ENCODE data around the gene TEX30.

DNA sequence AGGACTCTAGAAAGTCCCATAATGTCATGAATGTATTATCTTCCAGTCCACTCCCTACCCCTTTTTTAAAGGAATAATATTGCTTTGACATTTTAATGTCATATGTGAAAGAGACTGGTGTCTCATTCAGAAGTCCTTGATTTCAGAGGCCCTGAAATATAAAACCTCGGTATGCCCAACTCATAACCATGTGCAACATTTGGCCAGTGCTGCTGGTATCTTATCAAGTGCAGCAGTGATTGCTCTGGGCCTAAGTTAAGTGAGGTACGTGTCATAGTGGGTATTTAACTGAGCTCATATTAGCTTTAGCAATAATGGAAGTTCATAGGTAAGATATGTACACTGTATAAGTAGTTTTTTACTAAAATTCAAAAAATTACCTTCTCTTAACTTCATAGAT is 14.7 kb downstream of the TEX30 start:
- TF ChIP-seq POLR2A (IDR thresholded peaks at IDR 0.05; ENCODE audit: low read length) (no peak), GATA1 (IDR thresholded peaks at IDR 0.05; ENCODE audit: low read depth, low read length) (no peak)
